Esophagus squamous epithelium (tissue), 5 donors: ENCODE measurements around the gene RAB40B. TPM values are rescaled to one million over a fixed set of nuclear protein-coding genes. Genes with fewer than 3 reads are reported as not detected.

Source experiments
- DNase-seq: peaks from one replicate; lab custom pipeline; 2025; lab: John Stamatoyannopoulos, UW
- H3K27ac ChIP-seq, 4 donors: fragments of 200-600 bp; sonication (generic); one replicate each; pipeline ENCODE4 v1.5.1; 2016 to 2019; ENCODE audit warnings: mild to moderate bottlenecking in 1 of 4
- H3K27me3 ChIP-seq, 4 donors: fragments of 200-600 bp; sonication (generic); 1 replicate in 3 of 4; 2 replicates in 1 of 4; pipeline versions ENCODE4 v1.5.1 to v1.6.0; 2017 to 2021; ENCODE audit warnings: antibody characterized with exemption in 1 of 4
- H3K36me3 ChIP-seq, 3 donors: fragments of 200-600 bp; sonication (generic); one replicate each; pipeline ENCODE4 v1.5.1; 2016 to 2019
- H3K4me1 ChIP-seq, 3 donors: fragments of 200-600 bp; sonication (generic); one replicate each; pipeline ENCODE4 v1.5.1; 2017 to 2019
- H3K4me3 ChIP-seq, 4 donors: fragments of 200-600 bp; sonication (generic); 1 replicate in 3 of 4; 2 replicates in 1 of 4; pipeline ENCODE4 v1.5.1; 2016 to 2019; ENCODE audit warnings: mild to moderate bottlenecking in 2 of 4, moderate library complexity in 1 of 4
- H3K9me3 ChIP-seq, 3 donors: fragments of 200-600 bp; sonication (generic); one replicate each; pipeline ENCODE4 v1.5.1; 2016 to 2019
- POLR2A ChIP-seq, 4 donors: fragments of 450-650 bp; IDR thresholded peaks; one replicate each; pipeline ENCODE4 v1.6.1; 2017; ENCODE audit warnings: antibody characterized with exemption in 4 of 4, mild to moderate bottlenecking in 4 of 4, moderate library complexity in 3 of 4
- WGBS, 2 donors: methylation state at CpG; one replicate each; pipeline ENCODE4 v1.1.5; 2018; 5-methylcytosine and 5-hydroxymethylcytosine counted together
- intact Hi-C: fragments of 100-400 bp; cut with DNase I; formaldehyde crosslinking; loops from one replicate; pipeline ENCODE4 v1.15.0; 2022
- total RNA-seq, 4 donors: library from RNA; depleted of rRNA; stranded (reverse); fragments of >200 nt; gene quantifications; one replicate each; pipeline ENCODE4 v1.1.0, GENCODE V29; 2016
- TF ChIP-seq, protein P1 (sequence below), 6 experiments: fragments of 450-650 bp in 4 of 6; fragments of 200-600 bp in 2 of 6; sonication (generic) in 2 of 6; IDR thresholded peaks; one replicate each; pipeline ENCODE4 v1.5.1; 2016 to 2019; ENCODE audit warnings: antibody characterized with exemption in 6 of 6, mild to moderate bottlenecking in 4 of 6, moderate library complexity in 4 of 6
- donor health status: DM: yes; HTN: yes; CAD: no.

Gene RAB40B
- total RNA-seq, 4 donors from 2014 or later, result 3.4 to 20.8 (median 9.8) TPM

DNA sequence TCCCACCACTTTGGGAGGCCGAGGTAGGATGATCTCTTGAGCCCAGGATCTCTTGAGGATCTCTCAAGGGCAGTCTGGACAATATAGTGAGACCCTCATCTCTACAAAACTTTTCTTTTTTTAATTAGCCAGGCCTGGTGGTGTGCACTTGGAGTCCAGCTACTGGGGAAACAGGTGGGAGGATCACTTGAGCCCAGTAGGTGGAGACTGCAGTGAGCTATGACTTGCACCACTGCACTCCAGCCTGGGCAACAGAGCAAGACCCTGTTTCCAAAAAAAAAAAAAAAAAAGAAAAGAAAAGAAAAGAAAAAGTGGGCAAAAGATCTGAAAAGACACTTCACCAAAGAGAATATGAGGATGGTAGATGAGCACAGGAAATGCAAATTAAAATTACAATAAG, 15.0 kb downstream of the RAB40B start:
- WGBS, 2 donors, result 58 to 75% methylated on average over 1 of the region's 1 CpG
- Histone ChIP-seq H3K36me3 (peaks cover 0 to 8% (median 0%) of the 10 kb centered on the region in 3 donors), H3K9me3 (peaks cover 0 to 13% (median 0%) of the 10 kb centered on the region in 3 donors), H3K4me1 (no peaks in the 10 kb centered on the region), H3K27ac (no peak overlapping the region), H3K27me3 (no peaks in the 10 kb centered on the region), H3K4me3 (no peak overlapping the region)
- DNase-seq, result no peak
- intact Hi-C loops, result no loop called here
- TF ChIP-seq, protein P1, sequence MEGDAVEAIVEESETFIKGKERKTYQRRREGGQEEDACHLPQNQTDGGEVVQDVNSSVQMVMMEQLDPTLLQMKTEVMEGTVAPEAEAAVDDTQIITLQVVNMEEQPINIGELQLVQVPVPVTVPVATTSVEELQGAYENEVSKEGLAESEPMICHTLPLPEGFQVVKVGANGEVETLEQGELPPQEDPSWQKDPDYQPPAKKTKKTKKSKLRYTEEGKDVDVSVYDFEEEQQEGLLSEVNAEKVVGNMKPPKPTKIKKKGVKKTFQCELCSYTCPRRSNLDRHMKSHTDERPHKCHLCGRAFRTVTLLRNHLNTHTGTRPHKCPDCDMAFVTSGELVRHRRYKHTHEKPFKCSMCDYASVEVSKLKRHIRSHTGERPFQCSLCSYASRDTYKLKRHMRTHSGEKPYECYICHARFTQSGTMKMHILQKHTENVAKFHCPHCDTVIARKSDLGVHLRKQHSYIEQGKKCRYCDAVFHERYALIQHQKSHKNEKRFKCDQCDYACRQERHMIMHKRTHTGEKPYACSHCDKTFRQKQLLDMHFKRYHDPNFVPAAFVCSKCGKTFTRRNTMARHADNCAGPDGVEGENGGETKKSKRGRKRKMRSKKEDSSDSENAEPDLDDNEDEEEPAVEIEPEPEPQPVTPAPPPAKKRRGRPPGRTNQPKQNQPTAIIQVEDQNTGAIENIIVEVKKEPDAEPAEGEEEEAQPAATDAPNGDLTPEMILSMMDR (IDR thresholded peaks at IDR 0.05), result no peak
- TF ChIP-seq POLR2A (IDR thresholded peaks at IDR 0.05), result no peak

DNA sequence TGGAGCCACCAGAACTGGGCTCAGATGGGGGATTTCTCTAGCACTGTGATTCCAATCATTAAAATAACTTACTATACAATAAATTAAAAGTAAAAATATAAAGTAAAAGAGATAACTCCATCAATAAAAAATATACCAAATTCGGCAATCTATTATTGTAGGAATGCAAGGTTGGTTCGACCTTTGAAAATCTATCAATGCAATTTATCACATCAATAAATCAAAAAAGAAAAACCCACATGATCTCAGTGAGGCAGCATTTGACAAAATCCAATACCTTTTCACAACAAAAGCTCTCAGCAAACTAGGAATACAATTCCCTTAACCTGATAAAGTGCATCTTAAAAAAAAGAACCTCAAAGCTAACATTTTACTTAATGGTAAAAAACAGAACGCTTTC, 17.0 kb downstream of the RAB40B start:
- WGBS, 2 donors, result 93 to 96% methylated on average over 3 of the region's 3 CpGs
- peaks cover 0 to 8% (median 0%) of the 10 kb centered on the region in 3 donors for H3K36me3 ChIP-seq
- DNase-seq, result no peak
- no peaks in the 10 kb centered on the region for H3K4me1 ChIP-seq
- H3K27me3 ChIP-seq, result no peaks in the 10 kb centered on the region
- TF ChIP-seq POLR2A (IDR thresholded peaks at IDR 0.05), result no peak
- TF ChIP-seq, protein P1 (IDR thresholded peaks at IDR 0.05), result no peak
- H3K4me3 ChIP-seq, result no peak overlapping the region
- H3K9me3 ChIP-seq, result peaks cover 0 to 13% (median 0%) of the 10 kb centered on the region in 3 donors
- no peak overlapping the region for H3K27ac ChIP-seq
- intact Hi-C loops, result no loop called here

DNA sequence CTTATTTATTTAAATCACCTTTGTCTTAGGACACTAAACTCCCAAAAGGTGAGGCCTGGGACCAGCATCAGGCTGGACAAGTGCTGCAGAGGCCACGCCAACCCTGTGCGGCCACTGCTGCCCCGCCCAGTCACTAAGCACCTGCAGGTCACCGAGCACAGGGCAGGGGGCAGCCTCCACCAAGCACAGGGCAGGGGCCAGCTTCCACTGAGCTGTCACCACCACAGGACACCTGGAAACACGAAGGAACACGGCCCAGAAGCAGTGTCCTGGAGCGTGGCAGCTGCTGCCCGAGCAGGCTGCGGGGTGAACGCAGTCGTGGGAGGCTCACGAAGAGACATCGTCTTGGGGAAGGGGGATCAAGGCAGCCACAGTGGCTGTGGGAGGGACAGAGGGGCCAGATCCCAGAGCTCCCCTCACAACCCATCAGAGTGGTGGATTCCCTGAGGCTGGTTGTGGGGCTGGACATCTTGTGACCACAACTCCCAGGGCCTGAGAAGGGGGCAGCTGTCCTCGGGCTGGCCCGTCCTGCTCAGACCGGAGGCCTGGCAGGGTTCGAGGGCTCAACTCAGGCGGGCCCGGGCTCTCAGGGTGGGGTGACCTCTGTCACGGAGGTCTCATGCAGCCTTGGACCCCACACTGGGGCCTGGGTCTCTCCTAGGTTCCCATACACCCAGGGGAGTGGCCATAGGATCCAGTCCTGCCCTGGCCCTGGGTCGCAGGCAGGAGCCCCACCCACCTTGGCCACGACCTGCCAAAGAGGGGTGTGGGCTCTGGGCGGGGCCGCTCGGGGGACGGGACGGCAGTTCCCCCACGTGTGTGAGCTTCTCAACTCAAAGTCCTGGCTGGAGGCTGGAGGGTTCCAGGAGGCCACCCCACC, 18.7 kb downstream of the RAB40B start:
- no peak overlapping the region for H3K27ac ChIP-seq
- no peaks in the 10 kb centered on the region for H3K27me3 ChIP-seq
- intact Hi-C loops, result no loop called here
- H3K4me3 ChIP-seq, result no peak overlapping the region
- H3K4me1 ChIP-seq, result peaks cover 0 to 7% (median 0%) of the 10 kb centered on the region in 3 donors
- no peak for DNase-seq
- 86 to 94% methylated on average over 7 to 18 of the region's 28 CpGs for WGBS, 2 donors
- no peak for TF ChIP-seq POLR2A (IDR thresholded peaks at IDR 0.05)
- TF ChIP-seq, protein P1 (IDR thresholded peaks at IDR 0.05), result no peak
- H3K9me3 ChIP-seq, result peaks cover 0 to 13% (median 0%) of the 10 kb centered on the region in 3 donors
- H3K36me3 ChIP-seq, result peaks cover 0 to 7% (median 0%) of the 10 kb centered on the region in 3 donors

DNA sequence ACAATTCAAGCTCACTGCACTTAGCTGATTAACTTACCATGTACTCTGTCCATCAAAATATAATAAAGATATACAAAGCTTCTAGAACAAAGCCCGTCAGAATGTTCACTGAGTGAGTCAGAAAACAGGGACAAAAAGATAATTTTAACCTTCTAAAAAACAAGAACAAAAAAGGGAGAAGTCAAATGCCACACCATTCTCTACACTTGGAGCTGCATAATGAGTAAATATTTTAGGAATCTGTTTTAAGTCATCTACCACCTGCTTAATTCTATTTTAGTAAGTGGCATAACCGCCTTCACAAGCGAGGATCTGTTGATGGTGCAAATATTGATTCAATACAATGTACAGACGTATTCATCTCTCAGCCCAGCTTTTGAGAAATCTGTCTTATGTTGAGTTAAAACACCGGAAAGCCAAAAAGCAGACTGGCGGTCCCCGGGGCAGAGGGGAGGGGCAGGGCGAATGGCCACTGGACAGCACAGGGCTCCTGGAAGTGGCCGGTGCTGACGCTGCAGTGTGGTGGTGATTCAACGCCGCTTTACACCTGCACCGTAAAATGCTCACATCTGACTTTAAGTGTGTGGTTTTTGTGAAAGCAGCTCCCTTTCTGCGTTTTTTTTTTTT, 20.1 kb downstream of the RAB40B start:
- WGBS, 2 donors, result 71 to 80% methylated on average over 13 to 14 of the region's 14 CpGs
- H3K4me1 ChIP-seq, result peaks cover 0 to 10% (median 0%) of the 10 kb centered on the region in 3 donors
- no peak overlapping the region for H3K27ac ChIP-seq
- H3K9me3 ChIP-seq, result peaks cover 0 to 13% (median 0%) of the 10 kb centered on the region in 3 donors
- intact Hi-C loops, result no loop called here
- no peaks in the 10 kb centered on the region for H3K36me3 ChIP-seq
- H3K27me3 ChIP-seq, result no peaks in the 10 kb centered on the region
- TF ChIP-seq, protein P1 (IDR thresholded peaks at IDR 0.05), result no peak
- no peak for TF ChIP-seq POLR2A (IDR thresholded peaks at IDR 0.05)
- no peak overlapping the region for H3K4me3 ChIP-seq
- DNase-seq, result no peak
